ENCODE results near the gene SEPTIN3. TPM values are rescaled to one million over a fixed set of nuclear protein-coding genes. Genes with fewer than 3 reads are reported as not detected.

The SEPTIN3 gene, protein sequence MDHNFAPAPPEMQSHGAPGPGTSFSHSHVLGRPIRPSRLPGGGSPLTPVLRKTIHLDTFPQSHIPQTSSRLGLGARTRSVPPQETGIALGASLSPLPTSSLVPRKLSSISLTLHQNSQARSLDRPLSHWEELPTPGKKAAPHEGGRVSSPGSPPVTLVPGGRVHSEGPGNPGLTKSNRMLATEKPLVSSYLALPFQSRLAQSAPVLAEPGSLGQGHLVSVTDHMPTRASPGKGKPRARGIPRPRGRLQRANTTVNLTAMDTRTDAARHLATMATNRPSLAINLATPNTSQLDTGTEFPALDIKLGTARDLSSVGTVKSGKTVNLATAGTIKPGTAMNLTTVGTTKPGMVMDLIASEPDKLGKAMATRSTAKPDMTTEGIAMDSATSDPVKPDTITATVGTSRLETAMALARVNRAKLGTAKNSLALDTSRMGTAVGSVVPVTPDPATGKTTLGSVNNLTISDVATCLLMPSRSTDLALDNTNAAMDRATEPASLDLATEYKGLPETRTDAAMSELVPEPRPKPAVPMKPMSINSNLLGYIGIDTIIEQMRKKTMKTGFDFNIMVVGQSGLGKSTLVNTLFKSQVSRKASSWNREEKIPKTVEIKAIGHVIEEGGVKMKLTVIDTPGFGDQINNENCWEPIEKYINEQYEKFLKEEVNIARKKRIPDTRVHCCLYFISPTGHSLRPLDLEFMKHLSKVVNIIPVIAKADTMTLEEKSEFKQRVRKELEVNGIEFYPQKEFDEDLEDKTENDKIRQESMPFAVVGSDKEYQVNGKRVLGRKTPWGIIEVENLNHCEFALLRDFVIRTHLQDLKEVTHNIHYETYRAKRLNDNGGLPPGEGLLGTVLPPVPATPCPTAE
- total RNA-seq, result under 1 TPM; 0.10 to 0.30 (median 0.23) TPM
- 0.09 TPM for total RNA-seq (2013)
- total RNA-seq, result 0 to 1.7 (median 0.28) reads per million in 29 experiments

GRCh38 chr22:41969110-41969646 lies at the start of gene SEPTIN3:
Gene SEPTIN3, plus strand, starts transcription at chr22:41969443. Its CDS starts 2,050 bp downstream, at chr22:41971493.
- Mint-ChIP-seq H3K4me3 (no peak within 1 kb of the TSS), H3K27me3 (peaks cover 13 to 38% of the 10 kb centered on the region in 2 donors), H3K4me1 (no peaks in the 10 kb centered on the region), H3K27ac (no peak within 1 kb of the TSS), H3K36me3 (no peaks in the 10 kb centered on the region), H3K9me3 (no peaks in the 10 kb centered on the region)
- ChIA-PET POLR2A (no interaction called here), CTCF (interaction anchor here in 1 of 2 donors (1.9 kb wide), 1 partner anchor 504 kb away, joined by 5 read pairs; no protein-coding TSS in a partner anchor)
- DNase-seq (no peak), ATAC-seq (replicated peaks in 1 of 4) (no peak)
- no peaks in the 10 kb centered on the region for H3K9me3 ChIP-seq
- H3K4me1 ChIP-seq (ENCODE audit: control insufficient read depth in 1 of 2, extremely low read depth in 1 of 2, insufficient read depth in 2 of 2, low read length in 2 of 2), result no peaks in the 10 kb centered on the region
- no peak within 1 kb of the TSS for H3K4me3 ChIP-seq (ENCODE audit: control insufficient read depth in 1 of 2, extremely low read depth in 1 of 2, low read length in 1 of 2)
- WGBS (ENCODE audit: insufficient coverage), result 100% methylated on average over 3 of the region's 8 CpGs
- no peak within 1 kb of the TSS for H3K27ac ChIP-seq (ENCODE audit: low read length)
- H3K36me3 ChIP-seq (ENCODE audit: control insufficient read depth in 2 of 2, extremely low read depth in 1 of 2, insufficient read depth in 1 of 2, low read length in 1 of 2), result no peaks in the 10 kb centered on the region
- H3K27me3 ChIP-seq (replicated peaks in 1 of 2; ENCODE audit: control insufficient read depth in 2 of 2, extremely low read depth in 1 of 2, insufficient read depth in 2 of 2, low read length in 1 of 2), result peaks cover 0 to 40% of the 10 kb centered on the region in 2 experiments

DNA sequence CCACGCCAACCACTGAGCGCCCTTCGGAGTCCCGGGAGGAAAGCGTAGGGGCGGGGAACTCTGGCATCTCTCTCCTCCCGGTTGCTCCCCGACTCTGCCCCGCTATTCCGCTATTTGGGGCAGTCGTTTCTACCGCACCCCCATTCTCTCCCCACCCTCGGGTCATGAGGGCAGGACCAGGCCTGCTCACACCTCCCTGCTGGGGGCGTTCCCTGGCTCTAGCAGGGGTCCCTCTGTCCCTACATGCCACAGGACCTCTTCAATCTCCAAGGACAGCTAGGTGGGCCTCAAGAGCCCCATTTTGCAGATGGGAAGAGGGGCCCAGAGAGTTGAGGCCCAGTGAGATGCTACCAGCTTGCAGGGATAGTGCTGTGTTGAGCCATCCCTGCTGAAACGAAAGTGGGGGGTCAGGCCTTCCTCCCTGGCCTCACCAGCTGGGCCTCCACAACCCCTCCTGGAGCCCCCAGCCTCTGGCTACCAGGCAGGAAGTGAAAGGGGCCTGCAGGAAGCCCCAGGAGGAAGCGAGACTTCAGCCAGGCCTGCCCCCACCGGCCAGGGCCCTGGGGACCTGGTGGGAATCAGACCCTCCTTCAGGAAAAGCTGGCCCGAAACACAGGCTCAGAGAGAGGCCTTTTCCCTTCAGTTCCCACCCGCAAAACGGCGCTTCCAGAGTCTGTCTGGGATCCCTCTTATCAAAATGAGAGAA lies 48.8 kb upstream of the SEPTIN3 start:
- H3K4me3 ChIP-seq (ENCODE audit: control insufficient read depth in 1 of 2, extremely low read depth in 1 of 2, low read length in 1 of 2), result no peak overlapping the region
- no peak overlapping the region for H3K27ac ChIP-seq (ENCODE audit: low read length)
- H3K27me3 ChIP-seq (replicated peaks in 1 of 2; ENCODE audit: control insufficient read depth in 2 of 2, extremely low read depth in 1 of 2, insufficient read depth in 2 of 2, low read length in 1 of 2), result peaks cover 10 to 47% of the 10 kb centered on the region in 2 experiments

GRCh38 chr22:41922328-41922727 lies 46.9 kb upstream of the SEPTIN3 start:
- Mint-ChIP-seq H3K36me3 (no peaks in the 10 kb centered on the region), H3K9me3 (no peaks in the 10 kb centered on the region), H3K27me3 (no peaks in the 10 kb centered on the region), H3K27ac (no peak overlapping the region), H3K4me1 (peaks cover 21 to 25% (median 24%) of the 10 kb centered on the region in 3 donors), H3K4me3 (no peak overlapping the region)
- H3K27ac ChIP-seq (ENCODE audit: low read length), result no peak overlapping the region
- ChIA-PET POLR2A (interaction anchor here (0.7 kb wide), 2 partner anchors 26 to 60 kb away, joined by 6 to 9 read pairs; no protein-coding TSS in a partner anchor), CTCF (no interaction called here)
- H3K36me3 ChIP-seq (ENCODE audit: control insufficient read depth in 2 of 2, extremely low read depth in 1 of 2, insufficient read depth in 1 of 2, low read length in 1 of 2), result no peaks in the 10 kb centered on the region
- ATAC-seq (replicated peaks in 1 of 4) (no peak), DNase-seq (no peak)
- H3K4me3 ChIP-seq (ENCODE audit: control insufficient read depth in 1 of 2, extremely low read depth in 1 of 2, low read length in 1 of 2), result no peak overlapping the region
- H3K4me1 ChIP-seq (ENCODE audit: control insufficient read depth in 1 of 2, extremely low read depth in 1 of 2, insufficient read depth in 2 of 2, low read length in 2 of 2), result peaks cover 3 to 48% of the 10 kb centered on the region in 2 experiments
- no peaks in the 10 kb centered on the region for H3K9me3 ChIP-seq
- peaks cover 0 to 44% of the 10 kb centered on the region in 2 experiments for H3K27me3 ChIP-seq (replicated peaks in 1 of 2; ENCODE audit: control insufficient read depth in 2 of 2, extremely low read depth in 1 of 2, insufficient read depth in 2 of 2, low read length in 1 of 2)
- WGBS (ENCODE audit: insufficient coverage), result 84% methylated on average over 3 of the region's 5 CpGs

More for the DNA sequence above, 48.8 kb upstream of the SEPTIN3 start:
- Mint-ChIP-seq H3K9me3 (no peaks in the 10 kb centered on the region), H3K36me3 (no peaks in the 10 kb centered on the region), H3K4me3 (peak overlapping the region; percentile 47 to 75 (median 57)), H3K4me1 (peaks cover 22 to 29% (median 25%) of the 10 kb centered on the region in 3 donors), H3K27me3 (peaks cover 4 to 15% of the 10 kb centered on the region in 2 donors), H3K27ac (no peak overlapping the region)
- ATAC-seq (replicated peaks in 1 of 4) (peak in 1 of 4 experiments; percentile 1), DNase-seq (no peak)
- H3K4me1 ChIP-seq (ENCODE audit: control insufficient read depth in 1 of 2, extremely low read depth in 1 of 2, insufficient read depth in 2 of 2, low read length in 2 of 2), result peaks cover 4 to 40% of the 10 kb centered on the region in 2 experiments
- CTCF ChIA-PET, result interaction anchor here in 1 of 2 donors (1.3 kb wide), 1 partner anchor 174 kb away, joined by 3 read pairs; no protein-coding TSS in a partner anchor
- no peaks in the 10 kb centered on the region for H3K9me3 ChIP-seq
- 79% methylated on average over 17 of the region's 21 CpGs for WGBS (ENCODE audit: insufficient coverage)
- H3K36me3 ChIP-seq (ENCODE audit: control insufficient read depth in 2 of 2, extremely low read depth in 1 of 2, insufficient read depth in 1 of 2, low read length in 1 of 2), result no peaks in the 10 kb centered on the region
- POLR2A ChIA-PET, result no interaction called here

DNA sequence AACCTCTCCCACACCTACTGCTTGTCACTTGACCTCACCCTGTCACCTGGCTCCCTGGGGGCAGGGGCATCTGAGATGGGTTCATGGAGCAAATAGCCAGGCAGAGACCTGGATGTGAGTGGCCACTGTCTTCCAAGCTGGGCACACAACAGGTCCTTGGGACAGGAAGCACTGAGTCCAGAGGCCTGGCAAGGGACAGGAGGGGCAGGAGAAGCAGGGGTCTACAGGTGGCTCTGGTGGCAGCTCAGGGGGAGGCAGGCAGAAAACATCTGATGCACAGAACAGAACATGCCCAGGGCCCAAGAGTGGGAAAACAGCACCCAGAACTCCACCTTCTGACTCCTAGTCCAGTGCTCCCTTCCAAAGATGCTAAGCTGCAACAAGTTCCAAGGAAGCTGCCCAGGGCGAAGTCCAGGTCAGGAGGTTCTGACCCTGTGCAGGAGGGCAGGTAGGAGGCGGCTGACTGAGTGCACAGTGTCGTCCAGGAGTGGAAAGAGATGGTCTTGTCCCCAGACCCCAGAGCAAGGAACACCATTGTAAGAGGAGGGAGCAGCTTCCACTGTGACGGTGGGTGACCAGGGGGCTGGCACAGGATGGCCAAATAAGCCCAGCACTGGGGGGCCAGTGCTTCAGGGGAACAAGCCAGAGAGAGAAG lies 46.2 kb upstream of the SEPTIN3 start:
- H3K36me3 ChIP-seq (ENCODE audit: control insufficient read depth in 2 of 2, extremely low read depth in 1 of 2, insufficient read depth in 1 of 2, low read length in 1 of 2), result no peaks in the 10 kb centered on the region
- ATAC-seq (replicated peaks in 1 of 4) (no peak), DNase-seq (no peak)
- H3K9me3 ChIP-seq, result no peaks in the 10 kb centered on the region
- CTCF ChIA-PET, result interaction anchor here in 1 of 2 donors (0.6 to 1.7 kb wide), 2 partner anchors 18 to 84 kb away, joined by 3 to 6 read pairs; no protein-coding TSS in a partner anchor
- WGBS (ENCODE audit: insufficient coverage), result 81% methylated on average over 3 of the region's 4 CpGs
- Mint-ChIP-seq H3K27ac (no peak overlapping the region), H3K4me3 (no peak overlapping the region), H3K4me1 (peaks cover 23 to 29% (median 27%) of the 10 kb centered on the region in 3 donors), H3K27me3 (no peaks in the 10 kb centered on the region), H3K36me3 (no peaks in the 10 kb centered on the region), H3K9me3 (no peaks in the 10 kb centered on the region)
- peaks cover 3 to 46% of the 10 kb centered on the region in 2 experiments for H3K4me1 ChIP-seq (ENCODE audit: control insufficient read depth in 1 of 2, extremely low read depth in 1 of 2, insufficient read depth in 2 of 2, low read length in 2 of 2)
- POLR2A ChIA-PET, result interaction anchor here (0.7 to 1.0 kb wide), 3 partner anchors 11 to 225 kb away, joined by 3 to 6 read pairs (median 3); no protein-coding TSS in a partner anchor
- H3K27me3 ChIP-seq (replicated peaks in 1 of 2; ENCODE audit: control insufficient read depth in 2 of 2, extremely low read depth in 1 of 2, insufficient read depth in 2 of 2, low read length in 1 of 2), result peaks cover 0 to 36% of the 10 kb centered on the region in 2 experiments
- H3K27ac ChIP-seq (ENCODE audit: low read length), result no peak overlapping the region
- H3K4me3 ChIP-seq (ENCODE audit: control insufficient read depth in 1 of 2, extremely low read depth in 1 of 2, low read length in 1 of 2), result no peak overlapping the region

GRCh38 chr22:41923595-41924276 lies 45.5 kb upstream of the SEPTIN3 start:
- peaks cover 22 to 32% (median 29%) of the 10 kb centered on the region in 3 donors for H3K4me1 Mint-ChIP-seq
- ChIA-PET POLR2A (interaction anchor here (0.7 to 1.1 kb wide), 4 partner anchors 11 to 226 kb away, joined by 3 read pairs; no protein-coding TSS in a partner anchor), CTCF (interaction anchor here in 1 of 2 donors (0.6 to 1.7 kb wide), 2 partner anchors 17 to 84 kb away, joined by 3 to 6 read pairs; no protein-coding TSS in a partner anchor)
- H3K27ac Mint-ChIP-seq, result no peak overlapping the region
- Histone ChIP-seq H3K36me3 (ENCODE audit: control insufficient read depth in 2 of 2, extremely low read depth in 1 of 2, insufficient read depth in 1 of 2, low read length in 1 of 2) (no peaks in the 10 kb centered on the region), H3K27ac (ENCODE audit: low read length) (no peak overlapping the region), H3K27me3 (replicated peaks in 1 of 2; ENCODE audit: control insufficient read depth in 2 of 2, extremely low read depth in 1 of 2, insufficient read depth in 2 of 2, low read length in 1 of 2) (peaks cover 0 to 30% of the 10 kb centered on the region in 2 experiments), H3K4me1 (ENCODE audit: control insufficient read depth in 1 of 2, extremely low read depth in 1 of 2, insufficient read depth in 2 of 2, low read length in 2 of 2) (peaks cover 3 to 46% of the 10 kb centered on the region in 2 experiments), H3K4me3 (ENCODE audit: control insufficient read depth in 1 of 2, extremely low read depth in 1 of 2, low read length in 1 of 2) (no peak overlapping the region), H3K9me3 (no peaks in the 10 kb centered on the region)
- H3K36me3 Mint-ChIP-seq, result no peaks in the 10 kb centered on the region
- no peaks in the 10 kb centered on the region for H3K27me3 Mint-ChIP-seq
- 88% methylated on average over 7 of the region's 14 CpGs for whole genome bisulfite sequencing (ENCODE audit: insufficient coverage)
- H3K9me3 Mint-ChIP-seq, result no peaks in the 10 kb centered on the region
- no peak overlapping the region for H3K4me3 Mint-ChIP-seq
- DNase-seq (no peak), ATAC-seq (replicated peaks in 1 of 4) (no peak)

Measured in T-cell (primary cell).